NCI-H2227 (cell line): Measurements from ENCODE around the gene APMAP.
"Not testable (repeated sequence)": the region's sequence is repeated elsewhere in the genome, so short reads cannot be mapped to it uniquely, and the experiment has no call there.

Experiments
- DNase-seq: peaks from one replicate; lab custom pipeline; 2025; ENCODE audit not compliant: unreplicated experiment; lab: John Stamatoyannopoulos, UW

Gene APMAP

GRCh38 chr20:25008388-25009217 is 16.1 kb upstream of the APMAP start:
- no peak for DNase-seq

GRCh38 chr20:25007491-25008305 is 15.1 kb upstream of the APMAP start:
- no peak for DNase-seq

GRCh38 chr20:25006431-25007167 is 14.0 kb upstream of the APMAP start:
- DNase-seq: no peak

- DNase-seq: no peak
Measured at GRCh38 chr20:25005661-25006060, 13.1 kb upstream of the APMAP start.

DNA sequence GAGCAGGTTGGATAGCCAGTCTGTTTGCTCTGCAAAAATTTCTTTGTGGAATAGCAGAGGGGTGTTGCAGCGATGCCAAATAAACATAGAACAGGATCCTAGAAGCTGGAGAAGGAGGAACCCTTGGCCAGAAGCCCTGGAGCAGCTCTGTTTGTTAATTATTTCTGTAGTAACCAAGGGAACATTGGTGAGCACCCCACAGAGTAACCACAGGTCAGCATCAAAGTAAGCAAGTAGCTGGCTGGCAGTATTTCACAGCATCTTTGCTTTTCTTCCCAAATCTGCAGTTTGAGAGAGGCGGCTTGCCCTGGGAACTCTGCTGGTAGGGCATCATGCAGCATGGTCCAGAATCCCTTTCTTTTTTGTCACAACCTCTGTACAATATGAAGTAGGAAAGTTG is 12.7 kb upstream of the APMAP start:
- no peak for DNase-seq

- DNase-seq: no peak
Measured at GRCh38 chr20:25003002-25003401, 10.5 kb upstream of the APMAP start.

GRCh38 chr20:25001323-25001722 is 8.8 kb upstream of the APMAP start:
- DNase-seq: not testable (repeated sequence)

DNA sequence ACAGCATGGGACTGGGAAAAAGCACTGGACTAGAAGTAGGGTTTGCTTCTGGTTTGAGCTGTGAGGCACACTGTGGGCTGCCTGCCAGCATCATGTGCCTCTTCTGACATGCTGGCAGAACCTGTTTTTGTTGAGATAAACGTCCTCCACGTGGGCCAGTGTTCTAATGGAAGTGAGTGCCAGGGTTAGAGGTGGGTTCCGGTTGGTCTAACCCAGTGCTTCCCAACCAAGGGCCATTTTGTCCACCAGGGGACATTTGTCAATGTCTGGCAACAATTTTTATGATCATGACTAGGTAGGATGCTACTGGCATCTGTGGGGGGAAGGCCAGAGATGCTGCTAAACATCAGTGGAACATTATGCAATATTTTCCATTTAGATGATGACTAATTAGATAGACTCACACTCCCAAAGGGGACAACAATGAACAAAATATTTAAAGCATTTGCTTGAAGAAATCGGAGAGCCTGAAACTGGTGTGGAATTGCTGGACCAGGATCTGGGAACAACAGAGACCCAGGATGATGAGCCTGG is 7.8 kb upstream of the APMAP start:
- no peak for DNase-seq

DNA sequence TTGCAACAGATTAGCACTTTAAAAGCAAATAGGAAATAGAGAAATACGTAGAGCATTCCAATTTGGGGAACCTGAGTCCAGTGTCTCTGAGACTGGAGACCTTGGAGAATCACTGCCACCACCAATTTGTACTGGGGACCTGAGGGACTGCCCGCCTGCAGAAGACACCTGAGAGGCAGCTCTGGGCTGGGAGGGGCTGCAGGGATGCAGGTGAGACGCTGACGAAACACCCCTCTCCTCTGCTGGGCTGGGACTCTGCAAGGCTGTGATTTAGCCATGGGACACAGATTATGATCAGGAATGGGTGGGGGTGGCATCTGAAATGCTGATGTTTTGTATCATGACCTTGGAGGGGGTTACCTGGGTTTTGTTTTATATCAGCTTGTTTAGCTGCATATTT is 7.0 kb upstream of the APMAP start:
- DNase-seq: no peak

DNA sequence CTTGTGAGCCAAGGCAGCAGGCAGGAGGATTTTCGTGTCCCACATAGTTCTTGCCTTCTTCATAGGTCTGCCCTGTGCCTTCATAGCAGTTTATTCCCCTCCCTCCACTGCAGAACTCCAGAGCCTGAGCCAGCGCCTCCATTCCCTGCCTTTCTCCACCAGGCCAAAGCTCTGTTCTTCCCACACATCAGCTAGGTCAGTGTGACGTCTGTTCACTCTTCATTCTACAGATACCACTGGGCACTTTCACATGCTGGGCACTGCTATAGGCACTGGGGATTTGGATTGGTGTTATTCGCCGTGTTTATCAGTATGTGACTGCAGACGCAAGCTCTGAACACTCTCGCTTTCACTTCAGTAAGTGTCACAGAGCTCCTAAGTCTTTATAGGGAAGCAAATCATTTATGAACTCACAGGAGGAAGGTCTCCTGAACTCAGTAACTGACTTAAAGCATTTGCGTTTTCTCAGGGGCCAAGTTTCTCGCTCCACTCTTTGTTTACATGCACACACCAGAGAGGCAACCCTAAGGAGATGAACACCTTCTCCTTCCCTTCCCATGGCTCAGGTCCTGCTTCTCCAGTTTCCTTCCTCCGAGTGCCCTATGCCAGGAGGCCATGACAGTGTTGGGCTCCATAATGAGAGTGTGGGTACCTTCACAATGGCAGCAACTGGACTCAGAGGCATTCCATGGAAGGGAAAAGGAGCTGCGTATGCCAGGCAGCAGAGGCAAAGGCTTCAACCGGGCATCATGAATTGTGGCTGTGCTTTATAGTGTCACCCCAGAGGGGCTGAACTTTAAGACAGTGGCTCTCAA is 6.3 kb upstream of the APMAP start:
- DNase-seq: no peak

DNA sequence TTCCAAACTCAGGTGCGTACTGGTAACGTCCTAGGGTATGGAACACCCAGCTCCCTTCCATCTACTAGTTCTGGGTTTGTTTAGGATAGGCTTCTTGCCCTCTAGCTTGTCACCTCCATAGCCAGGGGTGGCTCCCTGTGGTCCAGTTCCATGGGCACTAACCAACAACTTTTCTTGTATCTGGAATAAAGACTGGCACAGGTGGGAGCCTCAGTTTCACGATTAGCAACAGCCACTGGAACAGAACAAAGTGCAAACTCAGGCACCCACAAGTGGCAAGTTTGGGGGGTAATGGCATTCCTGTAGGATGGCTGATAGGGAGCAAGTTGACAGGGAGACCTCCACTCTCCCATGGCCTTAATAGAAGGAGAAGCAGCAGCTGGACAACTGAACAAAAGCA is 5.6 kb upstream of the APMAP start:
- DNase-seq: no peak

GRCh38 chr20:24996449-24997377 is 4.2 kb upstream of the APMAP start:
- DNase-seq: no peak

DNA sequence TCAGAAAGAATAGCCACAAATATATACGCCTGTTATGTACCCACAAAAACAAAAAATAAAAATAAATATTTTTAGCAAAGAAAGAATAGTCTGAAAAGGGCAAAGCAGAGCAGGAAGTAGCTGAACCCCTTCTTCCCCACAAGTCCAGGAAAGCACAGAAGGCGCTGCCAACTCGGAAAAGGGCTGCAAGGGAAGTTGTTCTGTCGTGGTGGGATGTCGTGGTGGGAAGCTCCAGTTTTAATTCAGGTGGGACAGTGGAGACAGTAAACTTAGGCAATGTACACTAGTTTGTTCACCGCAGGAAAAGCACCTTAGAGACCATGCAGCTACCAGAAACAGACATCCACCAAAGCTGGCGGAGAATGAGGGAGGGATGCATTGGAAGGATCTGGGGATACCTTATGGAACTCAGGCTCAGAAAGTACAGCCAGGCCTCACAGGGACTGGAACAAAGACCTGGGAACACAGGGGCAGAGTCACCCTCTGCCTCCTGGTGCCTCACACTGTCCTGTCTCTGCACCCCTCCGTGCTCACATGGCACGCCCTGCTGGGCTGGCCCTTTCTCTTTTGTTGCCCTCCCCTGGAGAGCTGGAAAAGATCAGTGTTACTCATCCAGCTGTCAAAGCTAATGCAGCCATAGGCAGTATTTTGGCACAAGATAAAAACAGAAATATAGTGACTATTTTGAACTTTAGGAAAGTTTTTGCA is 3.3 kb upstream of the APMAP start:
- DNase-seq: no peak

DNA sequence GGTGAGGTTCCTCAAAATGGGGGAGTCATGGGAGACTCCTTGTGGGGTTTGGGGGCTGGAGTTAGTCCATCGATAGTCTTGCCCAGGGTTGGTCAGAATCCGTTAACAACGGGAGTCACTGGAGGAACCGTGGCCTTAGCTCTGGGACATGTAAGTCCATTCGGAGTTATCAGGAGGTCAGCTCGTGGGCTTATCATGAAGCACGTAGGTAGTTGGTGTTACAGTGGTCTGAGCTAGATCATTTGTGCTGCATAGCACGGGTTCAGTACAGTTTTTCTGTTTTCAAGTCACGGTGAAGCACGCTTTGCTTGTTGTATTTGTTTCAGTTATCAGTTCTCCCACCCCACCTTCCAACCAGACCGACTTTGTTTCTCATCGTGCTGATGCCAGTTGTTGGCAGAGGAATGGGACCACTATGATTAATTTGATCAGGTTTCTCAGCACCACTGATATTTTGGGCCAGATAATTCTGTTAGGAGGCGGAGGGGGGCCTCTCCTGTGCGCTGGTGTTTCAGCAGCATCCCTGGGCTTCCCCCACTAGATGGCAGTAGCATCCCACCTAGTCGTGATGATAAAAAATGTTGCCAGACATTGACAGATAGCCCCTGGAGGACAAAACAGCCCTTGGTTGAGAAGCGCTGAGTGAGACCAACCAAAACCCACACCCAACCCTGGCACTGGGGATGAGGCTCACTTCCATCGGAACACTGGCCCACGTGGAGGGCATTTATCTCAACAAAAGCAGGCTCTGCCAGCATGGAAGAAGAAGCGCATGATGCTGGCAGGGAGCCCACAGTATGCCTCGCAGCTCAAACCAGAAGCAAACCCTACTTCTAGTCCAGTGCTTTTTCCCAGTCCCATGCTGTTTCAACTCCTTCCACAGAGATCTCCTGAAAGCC is 2.2 kb upstream of the APMAP start:
- DNase-seq: peak; percentile 86

DNA sequence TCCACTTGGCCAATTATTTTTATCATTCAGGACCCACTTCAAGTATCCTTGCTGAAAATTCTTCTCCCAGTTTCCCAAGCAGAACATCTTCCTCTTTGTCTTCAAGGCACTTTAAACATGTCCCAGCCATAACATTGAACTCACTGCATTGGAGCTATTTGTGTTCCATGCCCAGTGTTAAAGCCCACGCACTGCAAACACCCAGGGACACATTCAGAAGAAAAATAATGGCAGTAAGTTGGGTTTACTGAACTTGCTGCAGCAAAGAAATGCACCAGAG is 1.6 kb upstream of the APMAP start:
- DNase-seq: no peak

DNA sequence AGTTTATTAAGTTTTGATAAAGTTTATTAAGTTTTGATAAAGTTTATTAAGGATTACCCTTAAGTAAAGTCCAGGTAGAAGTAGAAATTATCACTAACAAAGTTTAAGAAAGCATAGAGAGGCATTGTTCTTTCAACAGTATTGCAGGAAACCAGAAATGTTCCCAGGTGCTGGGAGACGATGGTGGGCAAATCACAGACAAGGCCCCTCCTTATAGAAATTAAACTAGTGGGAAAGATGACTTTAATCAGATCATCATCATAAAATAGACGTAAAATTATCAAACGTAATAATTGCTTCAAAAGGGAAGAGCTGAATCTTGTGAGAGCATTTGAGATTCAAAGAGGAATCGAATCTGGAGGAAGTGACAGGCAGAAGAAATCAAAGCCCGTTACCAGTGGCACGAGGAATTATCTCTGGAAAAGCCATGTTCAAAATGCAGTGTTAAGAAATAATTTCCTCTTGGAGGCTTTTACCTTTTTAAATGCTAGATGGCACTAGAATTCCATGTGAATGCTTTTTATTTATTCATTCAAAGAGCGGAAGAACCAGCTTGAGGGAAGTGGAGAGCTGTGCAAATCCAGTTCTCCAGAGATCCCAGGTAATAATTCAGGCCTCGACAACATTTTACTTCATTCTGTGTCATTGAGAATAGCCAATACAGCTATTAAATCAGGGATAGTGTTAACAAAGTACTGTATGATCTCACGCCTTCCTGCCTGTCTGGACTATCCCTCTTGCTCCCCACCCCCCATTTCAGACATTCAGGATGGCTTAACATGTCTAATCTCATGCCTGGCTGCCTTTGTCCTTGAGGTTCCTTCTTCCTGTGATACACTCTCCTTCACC is 1.0 kb upstream of the APMAP start:
- DNase-seq: peak; percentile 51

GRCh38 chr20:24991897-24992486 is 559 bp downstream of the APMAP start:
- peak; percentile 60 for DNase-seq
